NCI-H524 treated with DMSO at 0.1 percent for 48 hours (cell line): ENCODE results near the gene TGFB1.
"Not testable (repeated sequence)": the region's sequence is repeated elsewhere in the genome, so short reads cannot be mapped to it uniquely, and the experiment has no call there.

Experiments used
- DNase-seq: peaks from one replicate; lab custom pipeline; 2025; lab: John Stamatoyannopoulos, UW

TGFB1 gene

GRCh38 chr19:41353466-41354342 is at the start of gene TGFB1:
TGFB1 (minus strand) TSS chr19:41353922; CDS start chr19:41353044, 878 bp downstream.
- DNase-seq: no peak

- DNase-seq: no peak
Observed at GRCh38 chr19:41402010-41402409, 48.3 kb upstream of the TGFB1 start.

- DNase-seq: no peak
Observed at GRCh38 chr19:41401483-41401882, 47.8 kb upstream of the TGFB1 start.

GRCh38 chr19:41399525-41399924 is 45.8 kb upstream of the TGFB1 start:
- DNase-seq: no peak

GRCh38 chr19:41399091-41399490 is 45.4 kb upstream of the TGFB1 start:
- no peak for DNase-seq

GRCh38 chr19:41398598-41398997 is 44.9 kb upstream of the TGFB1 start:
- no peak for DNase-seq

- DNase-seq: no peak
Observed at GRCh38 chr19:41398050-41398418, 44.3 kb upstream of the TGFB1 start.

GRCh38 chr19:41397086-41398049 is 43.6 kb upstream of the TGFB1 start, which contains the start of the genes BCKDHA and EXOSC5:
BCKDHA (plus strand) TSS chr19:41397818; CDS start chr19:41397828, 10 bp downstream.
EXOSC5 (minus strand) TSS chr19:41397359; CDS start chr19:41397328, 31 bp downstream.
- peak; percentile 99 for DNase-seq

GRCh38 chr19:41395355-41395754 is 41.6 kb upstream of the TGFB1 start:
- DNase-seq: no peak

GRCh38 chr19:41392775-41393174 is 39.1 kb upstream of the TGFB1 start:
- no peak for DNase-seq

GRCh38 chr19:41391618-41392017 is 37.9 kb upstream of the TGFB1 start:
- DNase-seq: no peak

GRCh38 chr19:41386442-41386841 is 32.7 kb upstream of the TGFB1 start:
- DNase-seq: no peak

GRCh38 chr19:41384351-41384750 is 30.6 kb upstream of the TGFB1 start:
- DNase-seq: no peak

- not testable (repeated sequence) for DNase-seq
Observed at GRCh38 chr19:41381536-41381935, 27.8 kb upstream of the TGFB1 start.

- DNase-seq: peak; percentile 15
Observed at GRCh38 chr19:41377977-41378709, 24.4 kb upstream of the TGFB1 start.

- no peak for DNase-seq
Observed at GRCh38 chr19:41376998-41377365, 23.3 kb upstream of the TGFB1 start.

GRCh38 chr19:41376241-41376997 is 22.7 kb upstream of the TGFB1 start, which contains the start of gene TMEM91:
TMEM91 (plus strand) TSS chr19:41376533; CDS start chr19:41378310, 1,777 bp downstream.
- no peak for DNase-seq

- peak; percentile 93 for DNase-seq
Observed at GRCh38 chr19:41373993-41374392, 20.3 kb upstream of the TGFB1 start.

- DNase-seq: no peak
Observed at GRCh38 chr19:41372501-41372900, 18.8 kb upstream of the TGFB1 start.

GRCh38 chr19:41371541-41371940 is 17.8 kb upstream of the TGFB1 start:
- DNase-seq: no peak

- DNase-seq: not testable (repeated sequence)
Observed at GRCh38 chr19:41371119-41371518, 17.4 kb upstream of the TGFB1 start.
